ENCODE measurements around the gene ZNF791. TPM values are rescaled to one million over a fixed set of nuclear protein-coding genes. Genes with fewer than 3 reads are reported as not detected.

The ZNF791 gene
- total and polyA plus RNA-seq, 2 experiments from 2014 or later: 11.5 to 16.2 TPM

GRCh38 chr19:12574036-12574435 lies 36.7 kb upstream of the ZNF791 start:
- Histone ChIP-seq H2AFZ (no peak overlapping the region), H3K4me3 (no peak overlapping the region), H3K4me1 (ENCODE audit: insufficient read depth) (no peaks in the 10 kb centered on the region), H3K4me2 (no peak overlapping the region), H3K27ac (no peak overlapping the region), H3K9me2 (replicated peaks; ENCODE audit: insufficient read depth) (no peaks in the 10 kb centered on the region), H3K36me3 (replicated peaks; ENCODE audit: insufficient read depth, low read depth) (no peaks in the 10 kb centered on the region), H4K20me1 (ENCODE audit: insufficient read depth, poor library complexity, severe bottlenecking) (no peaks in the 10 kb centered on the region), H3K27me3 (no peaks in the 10 kb centered on the region), H3K9me3 (ENCODE audit: low read depth) (no peaks in the 10 kb centered on the region), H3K79me2 (no peaks in the 10 kb centered on the region)
- no peak for TF ChIP-seq EZH2 (IDR thresholded peaks at IDR 0.05; ENCODE audit: borderline replicate concordance)
- no peak for TF ChIP-seq EZH2phosphoT487 (IDR thresholded peaks at IDR 0.05; ENCODE audit: low read depth, severe bottlenecking, unreplicated experiment)
- no peak for TF ChIP-seq CTCF (IDR thresholded peaks at IDR 0.05; ENCODE audit: poor library complexity)
- 88% methylated on average over 7 of the region's 7 CpGs for WGBS (ENCODE audit: low lambda C conversion rate, missing lambda C conversion rate)
- DNase-seq (ENCODE audit: low spot score): no peak

GRCh38 chr19:12578641-12579040 lies 32.1 kb upstream of the ZNF791 start:
- TF ChIP-seq EZH2phosphoT487 (IDR thresholded peaks at IDR 0.05; ENCODE audit: low read depth, severe bottlenecking, unreplicated experiment) (no peak), CTCF (IDR thresholded peaks at IDR 0.05; ENCODE audit: poor library complexity) (no peak), EZH2 (IDR thresholded peaks at IDR 0.05; ENCODE audit: borderline replicate concordance) (no peak)
- 97% methylated on average over 10 of the region's 10 CpGs for WGBS (ENCODE audit: low lambda C conversion rate, missing lambda C conversion rate)
- Histone ChIP-seq H3K27ac (no peak overlapping the region), H3K9me2 (replicated peaks; ENCODE audit: insufficient read depth) (no peaks in the 10 kb centered on the region), H4K20me1 (ENCODE audit: insufficient read depth, poor library complexity, severe bottlenecking) (no peaks in the 10 kb centered on the region), H3K4me2 (no peak overlapping the region), H2AFZ (no peak overlapping the region), H3K9me3 (ENCODE audit: low read depth) (peaks cover 28% of the 10 kb centered on the region), H3K4me3 (no peak overlapping the region), H3K4me1 (ENCODE audit: insufficient read depth) (no peaks in the 10 kb centered on the region), H3K27me3 (no peaks in the 10 kb centered on the region), H3K36me3 (replicated peaks; ENCODE audit: insufficient read depth, low read depth) (no peaks in the 10 kb centered on the region), H3K79me2 (no peaks in the 10 kb centered on the region)
- no peak for DNase-seq (ENCODE audit: low spot score)

- H3K79me2 ChIP-seq: no peaks in the 10 kb centered on the region
- 85% methylated on average over 11 of the region's 11 CpGs for WGBS (ENCODE audit: low lambda C conversion rate, missing lambda C conversion rate)
- no peaks in the 10 kb centered on the region for H3K27me3 ChIP-seq
- no peak overlapping the region for H3K27ac ChIP-seq
- H3K9me2 ChIP-seq (replicated peaks; ENCODE audit: insufficient read depth): no peaks in the 10 kb centered on the region
- H3K4me3 ChIP-seq: no peak overlapping the region
- H2AFZ ChIP-seq: no peak overlapping the region
- DNase-seq (ENCODE audit: low spot score): no peak
- no peaks in the 10 kb centered on the region for H3K36me3 ChIP-seq (replicated peaks; ENCODE audit: insufficient read depth, low read depth)
- no peaks in the 10 kb centered on the region for H4K20me1 ChIP-seq (ENCODE audit: insufficient read depth, poor library complexity, severe bottlenecking)
- peaks cover 28% of the 10 kb centered on the region for H3K9me3 ChIP-seq (ENCODE audit: low read depth)
- H3K4me2 ChIP-seq: no peak overlapping the region
- TF ChIP-seq EZH2phosphoT487 (IDR thresholded peaks at IDR 0.05; ENCODE audit: low read depth, severe bottlenecking, unreplicated experiment) (no peak), CTCF (IDR thresholded peaks at IDR 0.05; ENCODE audit: poor library complexity) (no peak), EZH2 (IDR thresholded peaks at IDR 0.05; ENCODE audit: borderline replicate concordance) (no peak)
- H3K4me1 ChIP-seq (ENCODE audit: insufficient read depth): no peaks in the 10 kb centered on the region
Measured at GRCh38 chr19:12580180-12580694, 30.5 kb upstream of the ZNF791 start.

GRCh38 chr19:12581100-12581499 lies 29.6 kb upstream of the ZNF791 start:
- 96% methylated on average over 9 of the region's 9 CpGs for WGBS (ENCODE audit: low lambda C conversion rate, missing lambda C conversion rate)
- TF ChIP-seq EZH2phosphoT487 (IDR thresholded peaks at IDR 0.05; ENCODE audit: low read depth, severe bottlenecking, unreplicated experiment) (no peak), CTCF (IDR thresholded peaks at IDR 0.05; ENCODE audit: poor library complexity) (no peak), EZH2 (IDR thresholded peaks at IDR 0.05; ENCODE audit: borderline replicate concordance) (no peak)
- H3K4me3 ChIP-seq: no peak overlapping the region
- no peak overlapping the region for H3K4me2 ChIP-seq
- no peak overlapping the region for H2AFZ ChIP-seq
- no peak for DNase-seq (ENCODE audit: low spot score)
- no peak overlapping the region for H3K27ac ChIP-seq
- peaks cover 28% of the 10 kb centered on the region for H3K9me3 ChIP-seq (ENCODE audit: low read depth)
- H4K20me1 ChIP-seq (ENCODE audit: insufficient read depth, poor library complexity, severe bottlenecking): no peaks in the 10 kb centered on the region
- H3K4me1 ChIP-seq (ENCODE audit: insufficient read depth): no peaks in the 10 kb centered on the region
- no peaks in the 10 kb centered on the region for H3K36me3 ChIP-seq (replicated peaks; ENCODE audit: insufficient read depth, low read depth)
- no peaks in the 10 kb centered on the region for H3K9me2 ChIP-seq (replicated peaks; ENCODE audit: insufficient read depth)
- H3K79me2 ChIP-seq: no peaks in the 10 kb centered on the region
- no peaks in the 10 kb centered on the region for H3K27me3 ChIP-seq

Measured in hepatocyte (in vitro differentiated cells).